HEK293T (cell line): ENCODE measurements around the gene USP9Y.

ENCODE experiments used
- CTCF ChIA-PET: fragments of 350-600 bp; formaldehyde crosslinking; extraction: SDS; loops from one replicate; lab custom pipeline; 2021; ENCODE audit warnings: antibody characterized with exemption, inconsistent platforms; lab: Yijun Ruan, JAX
- POLR2A ChIA-PET: fragments of 350-600 bp; formaldehyde crosslinking; extraction: SDS; loops from one replicate; lab custom pipeline; 2020; ENCODE audit warnings: antibody characterized with exemption, inconsistent platforms; lab: Yijun Ruan, JAX
- DNase-seq: peaks from one replicate; pipeline ENCODE4 v3.0.0; 2012; ENCODE audit warnings: mixed read lengths; ENCODE audit errors: extremely low spot score
- ARNT ChIP-seq: fragments of 450-650 bp; IDR thresholded peaks from 2 replicates; pipeline ENCODE4 v1.6.1; 2017; ENCODE audit warnings: mild to moderate bottlenecking
- BHLHE40 ChIP-seq: fragments of 450-650 bp; IDR thresholded peaks from 2 replicates; pipeline ENCODE4 v1.6.1; 2016; ENCODE audit warnings: mild to moderate bottlenecking, moderate library complexity, borderline replicate concordance
- CTBP1 ChIP-seq: fragments of 450-650 bp; IDR thresholded peaks from 2 replicates; pipeline ENCODE4 v1.6.1; 2016; ENCODE audit warnings: borderline replicate concordance
- ELF4 ChIP-seq: fragments of 450-650 bp; IDR thresholded peaks from 2 replicates; pipeline ENCODE4 v1.6.1; 2017; ENCODE audit warnings: antibody characterized with exemption
- FOXA1 ChIP-seq: fragments of 450-650 bp; IDR thresholded peaks from 2 replicates; pipeline ENCODE4 v1.6.1; 2016; ENCODE audit warnings: mild to moderate bottlenecking
- FOXK2 ChIP-seq: fragments of 450-650 bp; IDR thresholded peaks from 2 replicates; pipeline ENCODE4 v1.6.1; 2016; ENCODE audit warnings: mild to moderate bottlenecking
- FOXM1 ChIP-seq: fragments of 450-650 bp; IDR thresholded peaks from 2 replicates; pipeline ENCODE4 v1.6.1; 2017; ENCODE audit warnings: mild to moderate bottlenecking, borderline replicate concordance
- HDGF ChIP-seq: fragments of 450-650 bp; IDR thresholded peaks from 2 replicates; pipeline ENCODE4 v1.6.1; 2017; ENCODE audit warnings: antibody characterized with exemption, borderline replicate concordance
- L3MBTL2 ChIP-seq: fragments of 450-650 bp; conservative IDR thresholded peaks from 2 replicates; pipeline ENCODE4 v1.6.1; 2016; ENCODE audit warnings: mild to moderate bottlenecking
- LEF1 ChIP-seq: fragments of 450-650 bp; IDR thresholded peaks from 2 replicates; pipeline ENCODE4 v1.6.1; 2017; ENCODE audit warnings: mild to moderate bottlenecking, borderline replicate concordance
- NFRKB ChIP-seq: fragments of 450-650 bp; IDR thresholded peaks from 2 replicates; pipeline ENCODE4 v1.6.1; 2016; ENCODE audit warnings: mild to moderate bottlenecking, moderate library complexity
- PKNOX1 ChIP-seq: fragments of 450-650 bp; IDR thresholded peaks from 2 replicates; pipeline ENCODE4 v1.6.1; 2016
- SP1 ChIP-seq: fragments of 450-650 bp; IDR thresholded peaks from 2 replicates; pipeline ENCODE4 v1.6.1; 2017
- SUZ12 ChIP-seq: fragments of 450-650 bp; IDR thresholded peaks from 2 replicates; pipeline ENCODE4 v1.6.1; 2016; ENCODE audit warnings: mild to moderate bottlenecking
- TARDBP ChIP-seq: fragments of 450-650 bp; IDR thresholded peaks from 2 replicates; pipeline ENCODE4 v1.6.1; 2016
- ZNF384 ChIP-seq: fragments of 450-650 bp; IDR thresholded peaks from 2 replicates; pipeline ENCODE4 v1.6.1; 2016

The USP9Y gene

GRCh38 chrY:12809034-12809433 lies 108.0 kb downstream of the USP9Y start:
- POLR2A ChIA-PET = no interaction called here
- TF ChIP-seq PKNOX1 (no peak), L3MBTL2 (no peak), NFRKB (no peak), FOXM1 (no peak), TARDBP (no peak), SUZ12 (no peak), ARNT (no peak), ELF4 (no peak), FOXA1 (no peak), FOXK2 (no peak), HDGF (no peak)
- no peak for DNase-seq
- CTCF ChIA-PET = no interaction called here

- DNase-seq = no peak
- POLR2A ChIA-PET = no interaction called here
- TF ChIP-seq FOXA1 (no peak), TARDBP (no peak), ARNT (no peak), CTBP1 (no peak), HDGF (no peak), SP1 (no peak), L3MBTL2 (no peak), FOXK2 (no peak), ELF4 (no peak), FOXM1 (no peak), BHLHE40 (no peak), PKNOX1 (no peak), LEF1 (no peak), NFRKB (no peak), SUZ12 (no peak)
- CTCF ChIA-PET = no interaction called here
These were observed 122.4 kb downstream of the USP9Y start for GRCh38 chrY:12823408-12823807.

- CTCF ChIA-PET = no interaction called here
- POLR2A ChIA-PET = no interaction called here
- no peak for DNase-seq
- no peak for TF ChIP-seq ARNT
These were observed 125.8 kb downstream of the USP9Y start for GRCh38 chrY:12826791-12827190.

GRCh38 chrY:12833284-12833683 lies 132.3 kb downstream of the USP9Y start:
- no peak for TF ChIP-seq ZNF384
- TF ChIP-seq FOXM1 = no peak
- no peak for TF ChIP-seq ELF4
- CTCF ChIA-PET = no interaction called here
- DNase-seq = no peak

GRCh38 chrY:12837550-12837949 lies 136.5 kb downstream of the USP9Y start:
- ChIA-PET POLR2A (no interaction called here), CTCF (no interaction called here)
- no peak for DNase-seq
- TF ChIP-seq ARNT = no peak
- no peak for TF ChIP-seq FOXM1
- TF ChIP-seq BHLHE40 = no peak
- TF ChIP-seq L3MBTL2 = no peak
- no peak for TF ChIP-seq ELF4

More at GRCh38 chrY:12833284-12833683, 132.3 kb downstream of the USP9Y start:
- POLR2A ChIA-PET = no interaction called here

GRCh38 chrY:12841368-12841767 lies 140.3 kb downstream of the USP9Y start:
- CTCF ChIA-PET = no interaction called here
- DNase-seq = no peak
- TF ChIP-seq SUZ12 (no peak), BHLHE40 (no peak), ELF4 (no peak), TARDBP (no peak), CTBP1 (no peak), FOXM1 (no peak), L3MBTL2 (no peak), NFRKB (no peak)
- POLR2A ChIA-PET = no interaction called here

- DNase-seq = no peak
- CTCF ChIA-PET = no interaction called here
- TF ChIP-seq ZNF384 = no peak
- TF ChIP-seq LEF1 = no peak
- TF ChIP-seq SP1 = no peak
- no peak for TF ChIP-seq ARNT
- POLR2A ChIA-PET = no interaction called here
These were observed 145.8 kb downstream of the USP9Y start for GRCh38 chrY:12846793-12847192.

- CTCF ChIA-PET = no interaction called here
- TF ChIP-seq BHLHE40 (no peak), FOXA1 (no peak), ZNF384 (no peak), HDGF (no peak), ELF4 (no peak), TARDBP (no peak), SP1 (no peak), ARNT (no peak), FOXM1 (no peak), LEF1 (no peak), SUZ12 (no peak), NFRKB (no peak), PKNOX1 (no peak), L3MBTL2 (no peak), FOXK2 (no peak)
- no peak for DNase-seq
- POLR2A ChIA-PET = no interaction called here
These were observed 154.8 kb downstream of the USP9Y start for GRCh38 chrY:12855791-12856275.
